T-helper 9 cell (primary cell): ENCODE results near the gene PHLDA1.
"Not testable (repeated sequence)": the region's sequence is repeated elsewhere in the genome, so short reads cannot be mapped to it uniquely, and the experiment has no call there.

Source experiments
- DNase-seq: peaks from one replicate; pipeline ENCODE4 v3.0.0-alpha.2; 2020

Gene PHLDA1

GRCh38 chr12:75984577-75985182, 46.9 kb downstream of the PHLDA1 start:
- no peak for DNase-seq

- DNase-seq = not testable (repeated sequence)
These were observed 47.7 kb downstream of the PHLDA1 start for GRCh38 chr12:75983851-75984250.

GRCh38 chr12:75982979-75983660, 48.5 kb downstream of the PHLDA1 start:
- no peak for DNase-seq

DNA sequence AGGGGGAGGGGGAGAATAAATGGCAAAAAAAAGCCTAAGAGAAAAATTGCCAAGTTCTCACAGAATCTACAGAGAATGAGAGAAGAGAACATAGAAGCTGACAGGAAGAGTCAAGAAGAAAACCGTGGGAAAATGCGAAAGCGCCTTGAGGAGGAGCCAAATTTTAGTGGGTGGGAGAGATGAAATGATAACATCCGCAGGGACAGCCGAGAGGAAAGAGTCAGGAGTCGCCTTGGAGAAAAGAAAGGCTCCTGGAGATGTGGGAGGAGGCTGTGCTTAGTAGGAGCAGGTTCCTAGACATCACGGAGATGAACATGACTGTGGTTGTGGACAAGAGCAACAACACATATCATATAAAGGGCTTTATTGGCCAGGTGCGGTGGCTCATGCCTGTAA, 49.4 kb downstream of the PHLDA1 start:
- DNase-seq = no peak

- no peak for DNase-seq
These were observed 50.1 kb downstream of the PHLDA1 start for GRCh38 chr12:75981247-75982168.

- DNase-seq = no peak
These were observed 52.4 kb downstream of the PHLDA1 start for GRCh38 chr12:75979181-75979580.

DNA sequence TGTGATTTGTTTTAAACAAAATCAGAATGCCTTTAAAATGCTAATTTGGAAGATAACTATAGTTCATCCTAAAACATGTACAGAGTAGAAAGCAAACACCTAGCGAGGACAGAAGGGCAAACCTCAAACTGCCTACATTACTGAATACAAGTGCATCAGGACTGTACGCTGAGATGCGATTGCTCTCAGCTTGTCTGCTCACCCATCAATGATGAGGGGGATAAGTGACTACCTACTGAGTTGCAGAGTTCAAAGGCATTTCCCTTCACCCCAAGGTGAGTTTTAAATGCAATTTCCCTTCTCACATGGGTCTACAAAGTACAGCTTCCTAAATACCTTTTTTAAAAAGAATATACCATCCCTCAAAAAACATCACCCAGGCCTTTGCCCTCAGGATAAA, 52.9 kb downstream of the PHLDA1 start:
- no peak for DNase-seq

- peak; percentile 50 for DNase-seq
These were observed 53.5 kb downstream of the PHLDA1 start for GRCh38 chr12:75977952-75978671.

- DNase-seq = no peak
These were observed 54.0 kb downstream of the PHLDA1 start for GRCh38 chr12:75977590-75977951.

- no peak for DNase-seq
These were observed 54.7 kb downstream of the PHLDA1 start for GRCh38 chr12:75976913-75977312.

- no peak for DNase-seq
These were observed 55.5 kb downstream of the PHLDA1 start for GRCh38 chr12:75976113-75976512.

DNA sequence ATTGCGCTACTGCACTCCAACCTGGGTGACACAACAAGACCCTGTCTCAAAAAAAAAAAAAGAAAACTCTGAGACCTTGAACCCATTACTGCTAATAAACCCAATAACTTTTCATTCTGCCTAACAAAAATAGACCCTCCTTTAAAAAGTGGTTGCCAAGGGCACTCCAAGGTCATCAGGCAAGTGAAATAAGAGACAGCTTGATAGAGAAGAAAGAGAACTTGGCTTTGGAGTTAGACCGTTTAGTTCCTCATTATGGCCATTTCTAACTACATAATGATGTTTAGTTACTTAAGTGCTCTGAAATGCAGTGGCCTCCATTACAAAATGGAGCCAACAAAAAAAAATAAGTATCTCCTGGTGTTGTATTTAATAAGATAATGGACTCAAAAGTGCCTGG, 55.9 kb downstream of the PHLDA1 start:
- DNase-seq = no peak
